Lower leg skin (tissue), 3 donors: ENCODE measurements around the gene NEGR1.

ENCODE experiments used
- POLR2A ChIP-seq, 2 donors: fragments of 450-650 bp; IDR thresholded peaks; one replicate each; pipeline ENCODE4 v1.6.1; 2016 to 2017; ENCODE audit warnings: antibody characterized with exemption in 2 of 2, mild to moderate bottlenecking in 1 of 2, moderate library complexity in 1 of 2
- TF ChIP-seq, protein P1 (sequence below), 3 donors: fragments of 450-650 bp; IDR thresholded peaks; one replicate each; pipeline ENCODE4 v1.5.1; 2016; ENCODE audit warnings: antibody characterized with exemption in 3 of 3, mild to moderate bottlenecking in 3 of 3, moderate library complexity in 2 of 3

DNA sequence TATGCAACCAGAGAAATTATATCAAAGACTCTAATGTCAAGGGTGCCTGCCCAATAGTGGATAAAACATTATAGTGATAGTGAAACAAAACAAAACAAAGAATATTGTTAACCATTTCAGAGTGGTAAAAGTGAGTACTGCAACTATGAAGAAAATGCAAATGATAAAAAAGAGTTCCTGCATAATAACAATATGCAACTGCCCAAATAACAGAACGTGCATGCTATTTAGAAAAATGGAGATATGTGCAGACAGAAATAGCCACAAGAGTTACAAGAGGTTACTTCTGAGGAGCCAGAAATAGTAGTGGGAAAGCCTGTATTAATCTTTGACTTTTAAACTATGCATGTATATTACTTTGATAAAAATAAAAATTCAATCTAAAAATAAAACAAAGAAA lies 302.5 kb downstream of the NEGR1 start:
- TF ChIP-seq, protein P1, sequence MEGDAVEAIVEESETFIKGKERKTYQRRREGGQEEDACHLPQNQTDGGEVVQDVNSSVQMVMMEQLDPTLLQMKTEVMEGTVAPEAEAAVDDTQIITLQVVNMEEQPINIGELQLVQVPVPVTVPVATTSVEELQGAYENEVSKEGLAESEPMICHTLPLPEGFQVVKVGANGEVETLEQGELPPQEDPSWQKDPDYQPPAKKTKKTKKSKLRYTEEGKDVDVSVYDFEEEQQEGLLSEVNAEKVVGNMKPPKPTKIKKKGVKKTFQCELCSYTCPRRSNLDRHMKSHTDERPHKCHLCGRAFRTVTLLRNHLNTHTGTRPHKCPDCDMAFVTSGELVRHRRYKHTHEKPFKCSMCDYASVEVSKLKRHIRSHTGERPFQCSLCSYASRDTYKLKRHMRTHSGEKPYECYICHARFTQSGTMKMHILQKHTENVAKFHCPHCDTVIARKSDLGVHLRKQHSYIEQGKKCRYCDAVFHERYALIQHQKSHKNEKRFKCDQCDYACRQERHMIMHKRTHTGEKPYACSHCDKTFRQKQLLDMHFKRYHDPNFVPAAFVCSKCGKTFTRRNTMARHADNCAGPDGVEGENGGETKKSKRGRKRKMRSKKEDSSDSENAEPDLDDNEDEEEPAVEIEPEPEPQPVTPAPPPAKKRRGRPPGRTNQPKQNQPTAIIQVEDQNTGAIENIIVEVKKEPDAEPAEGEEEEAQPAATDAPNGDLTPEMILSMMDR (IDR thresholded peaks at IDR 0.05) = no peak
- TF ChIP-seq POLR2A (IDR thresholded peaks at IDR 0.05) = no peak
